Bone marrow (tissue), 2 donors: ENCODE measurements around the gene ATF5.

ENCODE experiments used
- DNase-seq, 2 donors: peaks; one replicate each; lab custom pipeline; 2025; lab: John Stamatoyannopoulos, UW

The ATF5 gene

DNA sequence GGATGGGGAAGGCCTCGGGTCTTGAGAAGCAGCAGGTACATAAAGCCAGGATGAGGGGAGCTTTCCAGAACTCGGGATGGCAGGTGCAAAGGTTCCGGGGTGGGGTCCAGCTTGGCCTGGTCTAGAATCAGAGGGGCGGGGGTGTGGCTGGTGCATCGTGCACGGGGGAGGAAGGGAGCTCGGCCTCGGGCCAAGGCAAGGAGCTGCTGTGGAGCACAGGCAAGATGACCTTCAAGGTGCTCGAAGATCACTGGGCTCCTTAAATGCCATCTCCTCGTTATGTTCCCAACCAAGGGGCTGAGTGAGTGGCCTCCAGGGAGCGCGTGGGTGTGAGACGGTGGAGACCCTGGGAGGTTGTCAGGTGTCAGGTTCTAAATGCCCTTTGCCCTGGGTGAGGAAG is 48.1 kb downstream of the ATF5 start:
- no peak for DNase-seq

DNA sequence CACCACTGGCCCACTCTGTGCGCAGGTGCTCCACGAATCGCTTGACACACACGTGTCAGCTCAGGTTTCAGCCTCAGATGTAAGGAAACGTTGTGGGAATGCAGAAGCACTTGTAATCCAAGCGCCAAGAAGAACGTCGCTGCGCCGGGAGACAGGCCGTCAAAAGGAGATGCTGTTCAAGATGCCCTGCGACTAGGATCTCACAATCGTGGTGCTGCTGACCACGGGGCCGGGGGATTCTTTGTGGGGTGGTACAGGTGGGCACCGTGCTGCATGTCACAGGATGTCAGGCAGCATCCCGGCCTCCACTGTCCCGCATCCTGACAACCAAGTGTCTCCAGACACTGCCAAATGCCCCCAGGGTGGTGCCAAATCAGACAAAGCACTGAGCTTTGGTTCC is 48.9 kb downstream of the ATF5 start:
- no peak for DNase-seq

DNA sequence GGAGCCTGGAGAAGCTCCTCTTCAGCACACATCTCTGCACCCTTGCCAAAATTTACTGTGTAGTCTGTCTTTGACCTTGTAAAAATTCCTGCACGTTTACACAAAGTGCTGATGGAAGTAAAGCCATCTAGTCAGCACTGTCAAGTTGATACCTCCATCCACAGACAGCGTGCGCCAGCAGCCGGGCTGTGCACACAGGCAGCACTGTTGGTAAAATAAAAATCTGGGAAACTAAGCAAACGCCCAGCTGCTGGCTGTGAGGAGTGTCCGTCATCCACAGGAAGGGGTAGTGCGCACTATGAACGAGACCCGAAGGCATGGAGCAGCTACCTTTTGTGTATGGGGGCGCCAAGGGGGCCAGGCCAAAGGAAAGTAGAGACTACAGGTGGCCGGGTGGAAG is 49.3 kb downstream of the ATF5 start:
- DNase-seq, result no peak

DNA sequence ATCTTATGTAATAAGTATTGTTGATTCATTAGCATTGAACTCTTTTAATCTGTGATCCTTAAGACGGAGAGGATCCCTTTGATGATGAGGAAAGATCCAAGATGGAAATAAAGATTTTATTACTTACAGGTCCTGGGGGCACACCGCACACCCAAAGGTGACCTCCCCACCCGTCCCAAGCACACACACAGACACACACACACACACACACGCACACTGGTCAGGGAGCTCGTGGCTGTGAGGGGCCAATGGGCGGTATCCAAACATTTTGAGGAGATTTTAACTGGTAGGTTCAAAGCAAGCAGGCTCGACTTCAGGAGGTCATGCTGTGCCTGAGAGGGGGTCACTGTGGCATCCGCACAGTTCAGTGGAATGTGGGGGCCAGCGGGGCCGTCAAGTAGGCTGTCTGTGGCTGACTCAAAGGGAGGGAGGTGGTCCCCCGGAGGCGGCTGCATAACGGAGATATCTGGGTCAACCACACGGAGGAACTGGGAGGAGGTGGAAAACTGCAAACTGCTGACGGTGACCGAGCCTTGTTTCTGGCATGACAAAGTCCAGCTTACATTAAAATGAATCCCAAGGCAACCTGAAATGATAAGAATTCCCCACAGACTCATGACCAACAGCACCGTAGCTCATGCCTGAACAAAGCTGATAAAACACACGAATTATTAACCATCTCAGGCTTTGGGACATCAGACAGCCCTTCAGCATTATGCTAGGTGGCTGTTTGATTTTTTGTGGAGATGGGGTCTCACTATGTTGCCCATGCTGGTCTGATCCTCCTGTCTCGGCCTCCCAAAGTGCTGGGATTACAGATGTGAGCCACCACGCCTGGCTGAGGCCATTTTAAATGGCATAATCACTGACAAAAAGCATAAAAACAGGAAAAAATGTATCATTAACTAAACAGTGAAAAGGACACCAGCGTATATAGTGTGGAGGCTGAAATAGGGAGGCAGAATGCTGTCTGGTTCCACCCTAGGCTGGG is 52.9 kb downstream of the ATF5 start:
- no peak for DNase-seq
